Measurements from ENCODE around the gene ZNF536. TPM values are rescaled to one million over a fixed set of nuclear protein-coding genes. Genes with fewer than 3 reads are reported as not detected.

The ZNF536 gene
- polyA plus RNA-seq, 1 of the 3 experiments (the other 2 are of a cell fraction) = 0.41 TPM

- H4K20me1 ChIP-seq (ENCODE audit: insufficient read depth) = no peaks in the 10 kb centered on the region
- TF ChIP-seq EP300 (IDR thresholded peaks at IDR 0.05; ENCODE audit: borderline replicate concordance in 1 of 2, low read depth in 1 of 2, low read length in 1 of 2) (no peak), JUND (IDR thresholded peaks at IDR 0.05) (no peak), NFIC (IDR thresholded peaks at IDR 0.05; ENCODE audit: borderline replicate concordance) (no peak), ZBTB33 (IDR thresholded peaks at IDR 0.05; ENCODE audit: borderline replicate concordance, low read depth) (no peak), FOXM1 (IDR thresholded peaks at IDR 0.05; ENCODE audit: low read depth) (no peak), RAD21 (IDR thresholded peaks at IDR 0.05; ENCODE audit: low read length) (no peak), TEAD4 (IDR thresholded peaks at IDR 0.05; ENCODE audit: borderline replicate concordance, insufficient read depth) (no peak), TAF1 (IDR thresholded peaks at IDR 0.05; ENCODE audit: borderline replicate concordance, low read depth, low read length) (no peak), CHD2 (IDR thresholded peaks at IDR 0.05; ENCODE audit: low read length, partially characterized antibody) (no peak), SMC3 (IDR thresholded peaks at IDR 0.05; ENCODE audit: low read depth, low read length) (no peak), GABPA (IDR thresholded peaks at IDR 0.05; ENCODE audit: low read depth) (no peak), RFX5 (IDR thresholded peaks at IDR 0.05; ENCODE audit: low read length) (no peak), NRF1 (IDR thresholded peaks at IDR 0.05; ENCODE audit: low read depth, low read length) (no peak), PBX3 (IDR thresholded peaks at IDR 0.05) (no peak)
- TF ChIP-seq, protein P1, sequence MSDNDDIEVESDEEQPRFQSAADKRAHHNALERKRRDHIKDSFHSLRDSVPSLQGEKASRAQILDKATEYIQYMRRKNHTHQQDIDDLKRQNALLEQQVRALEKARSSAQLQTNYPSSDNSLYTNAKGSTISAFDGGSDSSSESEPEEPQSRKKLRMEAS (IDR thresholded peaks at IDR 0.05; ENCODE audit: low read depth) = no peak
- no peaks in the 10 kb centered on the region for H3K9me3 ChIP-seq
- no peak overlapping the region for H2AFZ ChIP-seq (ENCODE audit: low read depth)
- no peak overlapping the region for H3K27ac ChIP-seq (ENCODE audit: low read depth in 2 of 2, low read length in 1 of 2)
- ChIA-PET POLR2A (no interaction called here), CTCF (interaction anchor here (0.7 to 0.8 kb wide), 2 partner anchors 156 to 654 kb away, joined by 3 to 5 read pairs; no protein-coding TSS in a partner anchor)
- no peaks in the 10 kb centered on the region for H3K9me2 ChIP-seq
- WGBS (ENCODE audit: low lambda C conversion rate) = 37% methylated on average over 5 of the region's 5 CpGs
- H3K4me2 ChIP-seq = no peak overlapping the region
- H3K9ac ChIP-seq = no peak overlapping the region
- H3K36me3 ChIP-seq (replicated peaks in 1 of 2; ENCODE audit: control insufficient read depth in 1 of 2, insufficient read depth in 2 of 2, low read length in 1 of 2) = no peaks in the 10 kb centered on the region
- H3K79me2 ChIP-seq (ENCODE audit: insufficient read depth) = no peaks in the 10 kb centered on the region
- no peaks in the 10 kb centered on the region for H3K27me3 ChIP-seq (ENCODE audit: insufficient read depth)
- no peak for DNase-seq
- H3K4me3 ChIP-seq (ENCODE audit: low read depth in 2 of 2, low read length in 1 of 2) = no peak overlapping the region
- peaks cover 0 to 22% of the 10 kb centered on the region in 2 experiments; a peak in 1 of 4 replicates for H3K4me1 ChIP-seq (ENCODE audit: control insufficient read depth in 1 of 2, insufficient read depth in 2 of 2, low read depth in 1 of 2, low read length in 1 of 2)
- H3F3A ChIP-seq (replicated peaks; ENCODE audit: insufficient read depth) = no peaks in the 10 kb centered on the region
Measured at GRCh38 chr19:30385666-30386065, 13.5 kb downstream of the ZNF536 start.
